HEK293T (cell line): ENCODE results near the gene ARL13A.
"Not testable (repeated sequence)": the region's sequence is repeated elsewhere in the genome, so short reads cannot be mapped to it uniquely, and the experiment has no call there.

Experiments
- CTCF ChIA-PET: fragments of 350-600 bp; formaldehyde crosslinking; extraction: SDS; loops from one replicate; lab custom pipeline; 2021; ENCODE audit warnings: antibody characterized with exemption, inconsistent platforms; lab: Yijun Ruan, JAX
- POLR2A ChIA-PET: fragments of 350-600 bp; formaldehyde crosslinking; extraction: SDS; loops from one replicate; lab custom pipeline; 2020; ENCODE audit warnings: antibody characterized with exemption, inconsistent platforms; lab: Yijun Ruan, JAX
- DNase-seq: peaks from one replicate; pipeline ENCODE4 v3.0.0; 2012; ENCODE audit warnings: mixed read lengths; ENCODE audit errors: extremely low spot score
- ARNT ChIP-seq: fragments of 450-650 bp; IDR thresholded peaks from 2 replicates; pipeline ENCODE4 v1.6.1; 2017; ENCODE audit warnings: mild to moderate bottlenecking
- BHLHE40 ChIP-seq: fragments of 450-650 bp; IDR thresholded peaks from 2 replicates; pipeline ENCODE4 v1.6.1; 2016; ENCODE audit warnings: mild to moderate bottlenecking, moderate library complexity, borderline replicate concordance
- CTBP1 ChIP-seq: fragments of 450-650 bp; IDR thresholded peaks from 2 replicates; pipeline ENCODE4 v1.6.1; 2016; ENCODE audit warnings: borderline replicate concordance
- ELF4 ChIP-seq: fragments of 450-650 bp; IDR thresholded peaks from 2 replicates; pipeline ENCODE4 v1.6.1; 2017; ENCODE audit warnings: antibody characterized with exemption
- FOXA1 ChIP-seq: fragments of 450-650 bp; IDR thresholded peaks from 2 replicates; pipeline ENCODE4 v1.6.1; 2016; ENCODE audit warnings: mild to moderate bottlenecking
- FOXK2 ChIP-seq: fragments of 450-650 bp; IDR thresholded peaks from 2 replicates; pipeline ENCODE4 v1.6.1; 2016; ENCODE audit warnings: mild to moderate bottlenecking
- FOXM1 ChIP-seq: fragments of 450-650 bp; IDR thresholded peaks from 2 replicates; pipeline ENCODE4 v1.6.1; 2017; ENCODE audit warnings: mild to moderate bottlenecking, borderline replicate concordance
- HDGF ChIP-seq: fragments of 450-650 bp; IDR thresholded peaks from 2 replicates; pipeline ENCODE4 v1.6.1; 2017; ENCODE audit warnings: antibody characterized with exemption, borderline replicate concordance
- L3MBTL2 ChIP-seq: fragments of 450-650 bp; conservative IDR thresholded peaks from 2 replicates; pipeline ENCODE4 v1.6.1; 2016; ENCODE audit warnings: mild to moderate bottlenecking
- LEF1 ChIP-seq: fragments of 450-650 bp; IDR thresholded peaks from 2 replicates; pipeline ENCODE4 v1.6.1; 2017; ENCODE audit warnings: mild to moderate bottlenecking, borderline replicate concordance
- NFRKB ChIP-seq: fragments of 450-650 bp; IDR thresholded peaks from 2 replicates; pipeline ENCODE4 v1.6.1; 2016; ENCODE audit warnings: mild to moderate bottlenecking, moderate library complexity
- SP1 ChIP-seq: fragments of 450-650 bp; IDR thresholded peaks from 2 replicates; pipeline ENCODE4 v1.6.1; 2017
- SUZ12 ChIP-seq: fragments of 450-650 bp; IDR thresholded peaks from 2 replicates; pipeline ENCODE4 v1.6.1; 2016; ENCODE audit warnings: mild to moderate bottlenecking
- TARDBP ChIP-seq: fragments of 450-650 bp; IDR thresholded peaks from 2 replicates; pipeline ENCODE4 v1.6.1; 2016
- ZNF384 ChIP-seq: fragments of 450-650 bp; IDR thresholded peaks from 2 replicates; pipeline ENCODE4 v1.6.1; 2016
- TF ChIP-seq, protein P1 (sequence below): fragments of 450-650 bp; IDR thresholded peaks from 2 replicates; pipeline ENCODE4 v1.6.1; 2016

ARL13A gene

DNA sequence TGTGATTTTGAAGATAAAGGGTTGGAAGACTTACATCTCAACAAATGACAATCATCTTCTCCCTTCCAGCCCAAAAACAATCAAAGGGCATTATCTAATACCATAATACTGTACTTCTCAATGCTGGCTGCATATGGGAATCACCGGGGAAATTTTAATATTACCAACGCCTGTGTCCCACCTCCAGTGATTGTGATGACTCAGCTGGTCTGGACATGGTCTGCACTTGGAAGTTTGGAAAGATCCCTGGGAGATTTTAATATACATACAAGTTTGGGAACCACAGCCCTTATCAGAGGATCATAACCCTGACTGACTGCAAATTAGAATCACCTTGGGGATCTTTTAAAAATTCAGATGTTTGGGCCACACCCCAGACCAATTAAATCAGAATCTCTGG, 29.9 kb downstream of the ARL13A start:
- DNase-seq = no peak
- no peak for TF ChIP-seq BHLHE40
- no peak for TF ChIP-seq TARDBP
- no peak for TF ChIP-seq ZNF384
- TF ChIP-seq SUZ12 = no peak
- TF ChIP-seq HDGF = no peak
- TF ChIP-seq, protein P1, sequence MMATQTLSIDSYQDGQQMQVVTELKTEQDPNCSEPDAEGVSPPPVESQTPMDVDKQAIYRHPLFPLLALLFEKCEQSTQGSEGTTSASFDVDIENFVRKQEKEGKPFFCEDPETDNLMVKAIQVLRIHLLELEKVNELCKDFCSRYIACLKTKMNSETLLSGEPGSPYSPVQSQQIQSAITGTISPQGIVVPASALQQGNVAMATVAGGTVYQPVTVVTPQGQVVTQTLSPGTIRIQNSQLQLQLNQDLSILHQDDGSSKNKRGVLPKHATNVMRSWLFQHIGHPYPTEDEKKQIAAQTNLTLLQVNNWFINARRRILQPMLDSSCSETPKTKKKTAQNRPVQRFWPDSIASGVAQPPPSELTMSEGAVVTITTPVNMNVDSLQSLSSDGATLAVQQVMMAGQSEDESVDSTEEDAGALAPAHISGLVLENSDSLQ = no peak
- TF ChIP-seq LEF1 = no peak
- TF ChIP-seq NFRKB = no peak
- TF ChIP-seq ARNT = no peak
- no peak for TF ChIP-seq L3MBTL2
- no peak for TF ChIP-seq ELF4
- ChIA-PET CTCF (no interaction called here), POLR2A (no interaction called here)

DNA sequence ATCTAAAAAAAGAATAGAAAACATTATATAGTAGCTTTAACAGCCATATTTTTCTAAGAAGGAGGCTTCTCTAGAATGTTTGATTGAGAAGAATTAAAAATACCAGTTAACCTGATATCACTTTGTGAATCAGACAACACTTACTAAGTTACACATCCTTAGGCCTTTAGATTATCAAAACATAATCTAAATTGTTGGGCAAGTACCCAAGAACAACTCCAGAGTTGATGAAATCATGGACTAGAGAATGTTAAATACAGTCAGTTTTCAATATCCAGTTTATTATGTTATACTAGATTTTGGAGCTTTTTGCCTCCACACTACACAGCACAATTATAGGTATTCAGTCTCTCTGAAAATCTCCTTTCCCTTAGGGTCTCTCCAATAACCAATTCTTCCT, 39.6 kb downstream of the ARL13A start:
- ChIA-PET CTCF (no interaction called here), POLR2A (no interaction called here)
- TF ChIP-seq, protein P1 = no peak
- TF ChIP-seq FOXM1 (no peak), HDGF (no peak), CTBP1 (no peak), SP1 (no peak), ARNT (no peak), BHLHE40 (no peak), L3MBTL2 (no peak), NFRKB (no peak), SUZ12 (no peak), ZNF384 (no peak), TARDBP (no peak), LEF1 (no peak), FOXA1 (no peak), FOXK2 (no peak), ELF4 (no peak)
- DNase-seq = no peak

DNA sequence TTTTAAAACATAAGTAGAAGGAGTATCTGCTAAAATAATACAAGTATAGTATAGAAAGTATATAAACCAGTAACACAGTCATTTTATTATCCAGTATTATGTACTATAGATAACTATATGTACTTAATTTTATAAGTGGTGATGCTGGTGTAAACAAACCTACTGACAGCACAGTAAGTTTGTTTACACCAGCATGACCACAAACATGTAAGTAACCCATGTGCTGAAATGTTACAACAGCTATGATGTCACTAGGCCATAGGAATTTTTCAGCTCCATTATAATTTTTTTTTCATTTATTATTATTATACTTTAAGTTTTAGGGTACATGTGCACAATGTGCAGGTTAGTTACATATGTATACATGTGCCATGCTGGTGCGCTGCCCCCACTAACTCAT, 42.5 kb downstream of the ARL13A start:
- POLR2A ChIA-PET = interaction anchor here (0.6 kb wide), 1 partner anchor 191 kb away, joined by 3 read pairs; no protein-coding TSS in a partner anchor
- CTCF ChIA-PET, DNase-seq: not testable (repeated sequence)

DNA sequence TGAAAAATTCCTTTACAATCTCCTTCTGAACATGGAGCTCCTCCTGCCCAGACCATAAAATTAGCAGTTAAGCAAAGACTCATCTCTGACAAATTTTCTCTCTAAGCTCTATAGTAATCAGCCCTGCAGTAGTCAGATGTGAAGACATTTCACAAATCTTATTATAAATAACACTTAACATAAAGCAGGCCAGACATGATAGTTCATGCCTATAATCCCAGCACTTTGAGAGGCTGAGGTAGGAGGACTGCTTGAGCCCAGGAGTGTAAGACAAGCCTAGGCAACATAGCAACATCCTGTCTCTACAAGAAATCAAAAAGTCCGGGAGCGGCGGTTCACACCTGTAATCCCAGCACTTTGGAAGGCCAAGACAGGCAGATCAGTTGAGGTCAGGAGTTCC, 52.5 kb downstream of the ARL13A start:
- POLR2A ChIA-PET = no interaction called here
- CTCF ChIA-PET = no interaction called here
- no peak for DNase-seq
- no peak for TF ChIP-seq L3MBTL2
- no peak for TF ChIP-seq ARNT
- TF ChIP-seq NFRKB = no peak
- TF ChIP-seq FOXM1 = no peak
- TF ChIP-seq, protein P1 = no peak
- no peak for TF ChIP-seq TARDBP
- TF ChIP-seq ELF4 = no peak
- no peak for TF ChIP-seq FOXA1
- no peak for TF ChIP-seq ZNF384
- no peak for TF ChIP-seq SUZ12
- no peak for TF ChIP-seq SP1
- TF ChIP-seq FOXK2 = no peak
- TF ChIP-seq CTBP1 = no peak
- no peak for TF ChIP-seq BHLHE40
- TF ChIP-seq LEF1 = no peak
- TF ChIP-seq HDGF = no peak

DNA sequence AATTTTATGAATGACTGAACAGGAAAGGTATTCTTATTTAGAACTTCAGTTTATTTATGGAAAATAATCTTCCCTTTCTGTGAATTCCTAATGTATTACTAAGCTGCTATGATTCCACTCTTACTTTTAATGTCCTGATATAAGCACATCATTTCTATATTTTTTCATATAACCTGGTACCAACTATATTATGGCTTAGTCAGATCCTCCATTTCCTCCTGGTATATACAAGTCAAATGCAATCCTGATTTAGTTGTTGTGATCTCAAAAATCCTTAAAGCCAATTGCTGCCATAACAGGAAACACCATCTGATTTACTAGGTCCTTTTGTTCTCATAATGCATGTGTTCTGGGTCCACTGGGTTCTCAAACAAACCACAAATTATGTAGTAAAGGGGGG, 55.6 kb downstream of the ARL13A start:
- DNase-seq = no peak
- TF ChIP-seq ELF4 (no peak), TARDBP (no peak)
- ChIA-PET CTCF (no interaction called here), POLR2A (no interaction called here)

DNA sequence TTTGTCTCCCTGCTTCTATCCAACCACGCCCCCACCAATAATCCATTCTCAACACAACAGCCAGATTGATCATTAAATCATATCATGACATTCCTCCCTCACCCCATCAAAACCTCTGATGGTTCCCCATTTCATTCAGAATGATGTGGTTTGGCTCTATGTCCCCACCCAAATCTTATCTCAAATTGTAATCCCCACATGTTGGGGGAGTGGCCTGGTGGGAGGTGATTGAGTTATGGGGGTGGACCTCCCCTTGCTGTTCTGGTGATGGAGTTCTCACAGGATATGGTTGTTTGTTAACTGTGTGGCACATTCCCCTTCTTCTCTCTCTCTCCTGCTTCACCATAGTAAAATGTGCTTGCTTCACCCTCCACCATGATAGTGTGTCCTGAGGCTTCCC, 59.1 kb downstream of the ARL13A start:
- TF ChIP-seq FOXM1 (no peak), ARNT (no peak), ZNF384 (no peak), SUZ12 (no peak), CTBP1 (no peak), NFRKB (no peak), TARDBP (no peak), FOXA1 (no peak), L3MBTL2 (no peak), HDGF (no peak), ELF4 (no peak), BHLHE40 (no peak), FOXK2 (no peak)
- TF ChIP-seq, protein P1 = no peak
- DNase-seq = no peak
- CTCF ChIA-PET = no interaction called here
- POLR2A ChIA-PET = no interaction called here
